Head of caudate nucleus (tissue), 42 donors: ENCODE data around the gene IQSEC1.

Experiments used
- DNase-seq, 42 donors: peaks; one replicate each; pipeline versions ENCODE4 v3.0.0 to v3.0.0-alpha.2; 2020 to 2021; ENCODE audit warnings: mixed read lengths in 7 of 42
- intact Hi-C: fragments of 100-400 bp; cut with DNase I; formaldehyde crosslinking; loops from one replicate; pipeline ENCODE4 v1.15.0; 2022

IQSEC1 gene

DNA sequence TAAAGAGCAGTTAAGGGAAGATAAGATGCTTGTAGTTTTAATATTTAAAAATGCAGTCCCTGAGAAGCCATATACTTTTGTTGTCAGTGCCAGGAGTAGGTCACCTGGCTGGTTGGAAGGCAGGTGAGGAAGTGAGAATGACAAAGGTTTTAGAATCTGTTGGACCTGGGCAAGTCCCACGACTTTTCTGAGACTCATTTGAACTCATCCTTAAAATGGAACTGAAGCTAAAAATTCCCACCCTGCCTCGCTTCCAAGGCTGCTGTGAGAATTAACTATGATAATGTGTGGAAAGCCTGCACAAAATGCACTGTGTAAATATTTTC lies 77.1 kb downstream of the IQSEC1 start:
- intact Hi-C loops = no loop called here
- no peak for DNase-seq

DNA sequence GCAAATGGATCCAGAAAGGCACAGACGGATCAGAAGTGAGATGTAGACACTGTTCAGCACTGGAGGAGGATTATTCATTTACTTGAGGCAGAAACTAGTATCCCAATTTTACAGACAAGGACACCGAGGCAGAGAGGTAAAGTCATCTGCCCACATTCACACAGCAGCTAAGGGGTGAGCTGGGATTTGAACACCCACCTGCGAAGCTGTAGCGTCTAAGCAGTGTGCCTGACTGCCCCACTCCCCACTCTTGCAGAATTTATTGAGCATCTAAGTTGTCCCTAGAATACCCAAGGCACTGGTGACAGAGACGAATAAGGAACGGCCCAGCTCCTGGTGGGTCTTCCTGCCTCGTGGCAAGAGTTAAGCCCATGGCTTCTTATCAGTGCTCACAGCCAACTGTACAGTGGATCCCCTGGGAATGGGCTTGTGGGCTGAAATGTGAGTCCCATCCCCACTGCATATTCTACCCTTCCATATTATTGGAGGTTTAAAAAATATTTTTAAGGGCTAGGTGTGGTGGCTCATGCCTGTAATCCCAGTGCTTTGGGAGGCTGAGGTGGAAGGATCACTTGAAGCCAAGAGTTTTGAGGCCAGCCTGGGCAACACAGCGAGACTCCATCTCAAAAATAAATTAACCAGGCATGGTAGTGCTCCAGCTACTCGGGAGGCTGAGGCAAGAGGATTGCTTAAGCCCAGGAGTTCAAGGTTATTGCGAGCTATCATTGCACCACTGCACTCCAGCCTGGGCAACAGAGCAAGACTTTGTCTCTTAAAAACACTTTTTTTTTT lies 77.6 kb downstream of the IQSEC1 start:
- intact Hi-C loops = no loop called here
- no peak for DNase-seq

DNA sequence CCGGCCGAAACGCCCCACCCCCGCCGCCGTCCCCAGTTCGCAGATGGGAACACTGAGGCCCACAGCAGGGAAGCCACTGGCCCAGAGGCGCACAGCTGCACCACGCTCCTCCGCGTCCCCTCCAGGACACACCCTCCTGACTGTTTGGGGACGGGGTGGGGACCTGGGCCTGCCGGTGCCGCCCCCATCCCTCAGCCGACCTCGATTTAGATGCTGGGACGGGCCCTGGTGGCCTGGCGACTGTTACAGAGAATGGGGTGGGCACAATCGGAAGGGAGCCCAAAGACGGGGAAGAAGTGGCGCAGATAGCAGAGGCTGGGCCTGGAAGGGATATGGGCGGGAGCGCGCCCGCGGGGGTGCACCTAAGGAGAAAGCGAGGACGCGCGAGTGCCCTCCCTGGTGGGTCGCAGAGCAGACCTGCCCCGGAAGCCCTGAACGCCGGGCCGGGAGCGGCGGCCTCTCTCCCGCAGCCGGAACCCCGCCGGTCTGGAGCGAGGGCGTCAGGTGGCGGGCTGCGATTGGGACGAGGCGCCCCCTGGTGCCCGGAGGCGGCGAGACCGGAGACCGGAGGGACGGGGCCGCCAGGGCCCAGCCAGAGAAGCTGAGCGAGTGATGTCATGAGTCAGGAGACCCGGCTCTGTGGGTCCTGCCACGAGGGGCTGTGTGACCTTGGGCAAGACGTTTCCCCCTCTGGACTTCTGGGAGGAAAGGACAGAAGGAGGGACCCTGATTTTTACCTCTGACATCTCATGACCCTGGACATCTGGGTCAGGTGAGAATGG lies 78.4 kb downstream of the IQSEC1 start:
- intact Hi-C loops = no loop called here
- peak; percentile 58 to 94 (median 88) for DNase-seq

DNA sequence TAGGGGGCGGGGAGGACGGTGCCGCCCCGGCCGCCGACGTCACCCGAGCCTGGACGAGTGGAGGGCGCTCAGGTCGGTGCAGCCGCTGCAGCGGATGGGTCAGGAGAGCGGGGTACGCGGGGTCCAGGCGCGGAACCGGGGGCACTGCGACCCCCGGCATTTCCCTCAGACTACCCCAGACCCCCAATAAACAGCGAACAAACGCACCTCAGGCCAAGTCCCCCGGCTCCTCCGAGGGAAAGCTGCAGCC lies 78.9 kb downstream of the IQSEC1 start:
- intact Hi-C loops = no loop called here
- DNase-seq = peak in 18 of 42 donors; percentile 28 to 68 (median 49)

DNA sequence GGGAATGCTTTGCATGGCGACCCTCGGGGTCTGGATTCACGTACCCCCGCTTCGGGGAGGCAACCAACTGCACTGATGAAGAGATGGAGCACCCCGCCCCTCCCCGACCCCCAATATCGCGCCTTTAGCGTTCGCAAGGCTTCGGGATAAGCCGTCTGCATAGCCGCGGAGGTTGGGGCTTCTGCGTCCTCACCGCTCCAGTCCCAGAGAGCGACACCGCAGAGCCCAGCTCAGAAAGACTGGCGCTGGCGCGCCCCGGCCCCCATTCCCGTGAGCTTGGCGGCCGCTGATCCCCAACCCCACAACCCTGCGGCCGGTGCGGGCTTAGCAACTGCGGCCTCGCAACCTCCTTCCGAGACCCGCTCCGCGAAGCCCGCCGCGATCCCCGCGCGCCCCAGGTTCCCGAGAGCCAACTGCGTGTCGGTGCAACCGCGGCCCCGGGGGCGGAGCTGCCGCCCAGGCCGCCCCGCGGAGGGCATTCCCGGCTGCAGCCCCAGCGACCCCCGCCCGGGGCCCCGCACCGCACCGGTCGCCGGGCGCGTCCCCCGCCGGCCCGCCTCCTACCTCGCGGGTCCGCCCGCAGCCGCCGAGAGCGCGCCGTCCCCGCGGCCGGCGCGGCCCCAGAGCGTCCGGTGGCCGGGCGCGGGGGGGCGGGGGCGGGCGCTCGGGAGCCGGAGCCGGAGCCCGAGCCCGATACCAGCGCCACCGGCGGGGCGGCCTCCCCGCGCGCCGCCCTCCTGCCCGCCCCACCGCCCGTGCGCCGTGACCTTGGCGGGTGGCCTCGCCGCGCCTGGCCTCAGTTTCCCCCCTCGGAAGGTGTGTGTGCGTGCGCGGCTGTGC lies 79.5 kb downstream of the IQSEC1 start:
- intact Hi-C loops = no loop called here

DNA sequence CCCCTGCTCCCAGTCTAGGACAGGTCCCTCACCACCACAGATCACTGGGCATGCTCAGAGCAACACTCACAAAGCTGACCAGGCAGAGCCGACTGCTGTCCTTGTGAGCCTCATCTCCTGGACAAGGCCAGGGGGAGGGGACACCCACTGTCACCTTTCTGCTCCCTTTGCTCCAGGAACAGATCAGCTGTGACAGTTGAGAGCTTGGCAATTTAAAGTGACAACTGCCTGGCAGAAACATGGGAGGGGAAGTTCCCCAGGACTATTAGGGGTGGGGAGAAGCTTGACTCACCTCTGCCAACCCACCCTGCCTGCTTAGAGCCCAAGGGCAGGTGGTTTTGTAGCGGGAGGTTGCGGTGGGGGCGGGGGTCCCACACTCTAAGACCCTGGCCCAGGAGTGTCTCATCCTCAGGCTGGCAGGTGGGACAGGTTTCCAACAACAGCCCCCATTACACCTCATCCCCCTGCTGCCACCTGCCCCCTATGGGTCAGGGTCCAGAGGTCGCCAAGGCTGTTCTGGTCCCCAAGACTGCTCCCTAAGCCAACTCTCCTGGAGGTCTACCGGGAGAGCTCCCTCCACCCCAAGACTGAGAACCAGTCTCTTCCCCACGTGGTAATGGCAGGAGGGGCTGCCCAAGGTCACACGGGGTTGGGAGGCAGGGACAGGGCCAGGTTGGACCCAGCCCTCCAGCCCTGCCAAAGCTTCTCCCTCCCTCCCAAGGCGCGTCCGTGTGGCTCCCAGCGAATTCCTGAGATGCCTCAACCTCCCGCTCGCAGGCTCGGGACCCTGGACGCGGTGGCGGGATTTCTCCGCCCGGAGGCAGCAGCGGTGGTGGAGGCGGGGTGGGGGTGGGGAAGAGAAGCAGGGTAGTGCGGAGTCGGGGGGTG lies 80.4 kb downstream of the IQSEC1 start:
- peak in 6 of 42 donors; percentile 28 to 54 (median 40) for DNase-seq

More for the DNA sequence above, 79.5 kb downstream of the IQSEC1 start:
- DNase-seq = peak in 17 of 42 donors; percentile 23 to 65 (median 38)

DNA sequence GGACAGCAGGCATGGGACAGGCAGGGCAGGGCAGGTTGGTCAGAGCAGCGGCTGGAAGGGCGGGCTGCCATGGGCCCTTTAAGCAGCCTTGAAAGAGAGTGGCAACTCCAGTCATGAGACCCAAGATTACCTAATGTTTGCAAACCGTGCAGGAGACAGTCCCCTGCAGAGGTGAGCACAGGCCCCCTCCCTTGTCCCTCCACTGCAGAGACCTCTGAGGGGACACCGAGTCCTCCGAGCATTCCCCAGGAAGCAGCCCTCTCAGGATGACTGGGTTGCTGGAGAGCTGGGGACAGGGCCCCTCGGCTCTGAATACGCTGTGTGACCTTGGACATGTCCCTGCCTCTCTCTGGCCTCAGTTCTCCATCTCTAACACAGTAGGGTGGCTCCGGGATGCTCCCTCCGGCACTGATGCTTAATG lies 81.4 kb downstream of the IQSEC1 start:
- DNase-seq = no peak
- intact Hi-C loops = no loop called here

More for the DNA sequence above, 80.4 kb downstream of the IQSEC1 start:
- intact Hi-C loops = no loop called here

DNA sequence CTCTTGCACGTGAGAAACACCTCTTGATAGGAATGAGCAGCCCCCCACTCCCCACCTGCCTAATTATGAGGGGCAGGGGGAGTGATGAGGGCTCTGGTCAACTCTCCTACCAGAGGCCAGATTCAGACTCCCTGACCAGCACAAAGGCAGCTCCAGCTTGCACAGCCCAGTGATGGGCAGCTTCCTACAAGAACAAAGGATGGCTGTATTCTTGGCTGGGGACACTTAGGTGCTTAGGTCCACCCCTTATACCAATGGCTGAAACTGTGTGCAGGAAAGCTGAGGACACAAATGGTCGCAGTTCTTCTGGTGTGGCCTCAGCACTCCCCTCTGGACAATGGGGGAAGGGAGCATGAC lies 81.8 kb downstream of the IQSEC1 start:
- no peak for DNase-seq
- intact Hi-C loops = no loop called here

DNA sequence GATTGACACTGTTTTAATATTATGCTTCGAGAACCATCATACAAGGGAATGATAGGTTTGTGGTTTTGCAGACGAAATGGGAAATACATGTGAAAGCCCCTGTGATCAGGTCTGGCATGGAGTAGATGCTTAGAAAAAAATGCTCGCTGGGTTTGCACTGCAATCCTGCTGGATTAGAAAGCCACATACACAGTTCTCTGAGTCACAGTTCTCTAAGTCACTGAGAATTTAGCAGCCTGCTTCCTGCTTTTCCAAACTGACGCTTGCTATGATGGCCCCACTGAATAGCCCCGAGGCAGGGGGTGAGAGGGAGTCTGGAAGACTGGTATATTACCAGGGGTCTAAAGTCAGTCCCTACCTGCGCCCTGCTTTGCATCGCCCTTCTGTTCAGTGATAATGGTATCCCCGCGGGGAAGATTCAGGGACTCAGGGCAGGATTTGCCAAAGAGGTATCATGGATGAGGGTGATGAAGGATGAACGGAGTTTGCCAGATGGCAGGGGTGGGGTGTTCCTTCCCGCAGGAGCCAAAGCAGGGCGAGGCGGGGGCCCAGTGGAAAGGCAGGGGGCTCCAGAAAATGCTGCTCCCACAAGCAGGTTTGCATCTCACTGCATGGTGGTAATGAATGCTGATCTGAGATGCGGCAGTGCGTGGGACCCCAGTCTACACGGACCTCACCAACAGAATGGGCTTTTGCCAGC lies 82.3 kb downstream of the IQSEC1 start:
- DNase-seq = no peak
- intact Hi-C loops = no loop called here

DNA sequence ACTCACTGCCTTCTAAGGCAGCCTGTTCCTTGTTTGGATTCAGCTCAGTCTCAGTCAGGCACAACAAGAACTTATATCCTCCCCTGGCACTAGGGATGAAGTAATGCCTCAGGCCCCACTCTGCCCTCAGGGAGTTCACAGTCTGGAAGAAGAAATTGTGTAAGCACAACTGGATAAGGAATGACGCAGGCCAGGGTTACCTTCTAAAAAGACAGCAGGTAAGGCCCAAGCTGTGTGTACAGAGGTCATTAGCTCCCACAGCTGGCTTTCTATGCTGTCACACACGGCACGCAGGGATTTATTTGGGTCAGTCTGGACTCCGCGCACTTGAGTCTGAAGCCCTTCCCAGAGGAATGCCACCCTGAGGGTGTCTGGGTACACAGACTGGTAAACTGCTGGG lies 82.9 kb downstream of the IQSEC1 start:
- DNase-seq = no peak
- intact Hi-C loops = no loop called here

DNA sequence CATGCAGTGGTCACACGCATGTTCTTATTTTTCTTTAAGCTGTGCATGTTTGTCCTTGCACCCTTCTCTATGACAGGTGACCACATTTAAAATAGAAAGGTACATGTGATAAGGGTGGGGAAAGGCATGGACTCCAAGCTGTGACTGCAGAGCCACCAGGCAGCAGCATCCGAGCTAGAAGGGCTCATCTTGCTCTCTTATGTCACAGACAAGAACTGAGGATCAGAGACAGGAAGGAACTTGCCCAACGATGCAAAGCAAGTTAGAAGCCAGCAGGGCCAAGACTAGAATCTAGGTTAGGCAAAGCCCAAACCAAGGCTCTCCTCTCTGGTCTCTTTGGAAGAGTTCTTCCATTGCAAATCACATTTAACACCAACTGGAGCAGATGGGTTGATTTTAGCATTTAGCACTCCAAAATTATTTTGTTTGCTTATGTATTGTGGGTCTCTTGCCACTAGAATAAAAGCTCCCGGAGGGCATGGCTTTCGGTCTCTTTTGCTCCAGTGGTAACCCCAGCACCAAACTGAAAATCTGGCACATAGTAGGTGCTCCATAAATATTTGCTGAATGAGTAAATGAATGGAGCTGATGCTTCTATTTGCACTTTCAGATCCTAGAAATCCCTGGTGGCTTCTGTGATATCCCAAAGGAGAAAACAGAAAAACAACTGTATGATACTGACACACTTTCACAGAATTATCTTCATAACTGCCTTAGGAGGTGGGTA lies 84.3 kb downstream of the IQSEC1 start:
- no peak for DNase-seq
- intact Hi-C loops = loop anchor here (5.0 kb wide), 1 partner anchor 87 kb away; no protein-coding TSS in a partner anchor

DNA sequence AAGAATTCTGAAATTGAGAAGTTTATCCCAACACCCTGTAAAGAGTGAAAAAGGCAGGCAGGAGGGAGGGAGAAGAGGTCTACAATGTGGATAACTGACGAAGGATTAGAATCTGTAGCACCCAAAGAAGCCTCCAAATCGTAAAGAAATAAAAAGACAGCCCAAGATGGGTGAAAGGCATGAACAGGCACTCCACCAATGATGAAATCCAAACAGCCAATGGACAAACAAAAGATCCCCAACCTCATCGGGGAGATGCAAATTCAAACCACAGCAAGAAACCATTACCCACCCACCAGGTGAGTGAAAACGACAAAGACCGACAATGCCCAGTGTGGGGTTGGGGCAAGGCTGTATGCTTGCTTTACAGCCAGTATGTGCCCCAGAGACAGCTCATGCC lies 85.6 kb downstream of the IQSEC1 start:
- no peak for DNase-seq
- intact Hi-C loops = loop anchor here (5.0 kb wide), 1 partner anchor 85 kb away; no protein-coding TSS in a partner anchor

DNA sequence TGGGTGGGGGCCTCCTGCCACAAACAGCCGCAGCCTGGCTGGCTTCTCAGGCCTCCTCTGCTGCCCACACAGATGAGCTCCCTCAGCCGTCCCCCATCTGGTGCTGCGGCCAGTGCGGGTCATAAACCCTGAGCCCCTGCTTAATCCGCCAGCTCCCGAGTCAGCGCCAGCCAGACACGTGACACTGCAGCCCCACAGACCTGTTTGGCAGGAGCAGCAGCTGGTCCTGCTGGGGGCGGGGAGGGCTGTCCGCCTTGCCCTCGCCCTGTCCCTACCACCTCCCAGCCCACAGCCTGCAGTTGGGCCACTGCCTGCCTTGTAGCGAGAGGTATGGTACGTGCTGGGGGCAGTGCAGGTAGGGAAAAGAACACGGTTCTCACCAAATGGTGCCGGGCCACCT lies 86.2 kb downstream of the IQSEC1 start:
- intact Hi-C loops = loop anchor here (5.0 kb wide), 1 partner anchor 85 kb away; no protein-coding TSS in a partner anchor

DNA sequence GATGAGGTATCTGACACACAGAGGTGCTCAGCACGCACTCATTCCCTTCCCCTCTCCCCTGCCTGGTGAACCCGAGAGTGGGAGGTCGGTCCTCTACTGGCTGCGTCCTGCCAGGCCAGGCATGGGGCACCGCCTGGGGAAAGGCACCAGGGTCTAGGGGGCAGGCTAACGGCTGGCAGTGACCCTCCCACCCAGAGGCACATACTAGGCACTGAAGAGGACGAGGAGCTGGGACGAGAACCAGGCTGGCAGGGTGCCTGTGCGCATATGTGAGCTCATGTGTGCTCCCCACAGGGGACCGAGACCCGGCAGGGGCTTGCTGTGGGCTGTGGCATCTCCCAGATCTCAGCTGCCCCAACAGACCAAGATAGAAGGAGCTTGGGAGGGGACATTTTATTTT lies 86.7 kb downstream of the IQSEC1 start:
- intact Hi-C loops = loop anchor here (5.0 kb wide), 1 partner anchor 84 kb away; no protein-coding TSS in a partner anchor
- DNase-seq = no peak

More for the DNA sequence above, 86.2 kb downstream of the IQSEC1 start:
- peak in 1 of 42 donors; percentile 36 for DNase-seq

DNA sequence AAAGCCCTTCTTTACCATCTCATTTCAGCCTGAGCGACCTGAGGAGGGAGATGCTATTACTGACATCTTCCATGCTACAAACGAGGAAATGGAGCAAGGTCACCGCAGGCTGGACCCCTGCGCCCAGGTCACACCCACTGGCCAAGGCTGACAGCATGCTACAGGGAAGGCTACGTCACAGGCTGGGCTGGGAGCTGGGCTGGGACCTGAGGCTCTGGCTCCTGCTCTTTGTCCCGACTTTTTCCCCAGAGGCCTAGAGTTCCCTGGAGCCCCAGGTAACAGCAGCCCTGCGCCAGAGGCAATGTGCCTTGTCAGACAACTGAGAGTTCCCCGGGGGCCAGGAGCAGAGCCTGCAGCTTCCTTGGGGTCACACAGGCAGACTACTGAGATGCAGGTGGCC lies 87.2 kb downstream of the IQSEC1 start:
- no peak for DNase-seq
- intact Hi-C loops = loop anchor here (5.0 kb wide), 1 partner anchor 84 kb away; no protein-coding TSS in a partner anchor

DNA sequence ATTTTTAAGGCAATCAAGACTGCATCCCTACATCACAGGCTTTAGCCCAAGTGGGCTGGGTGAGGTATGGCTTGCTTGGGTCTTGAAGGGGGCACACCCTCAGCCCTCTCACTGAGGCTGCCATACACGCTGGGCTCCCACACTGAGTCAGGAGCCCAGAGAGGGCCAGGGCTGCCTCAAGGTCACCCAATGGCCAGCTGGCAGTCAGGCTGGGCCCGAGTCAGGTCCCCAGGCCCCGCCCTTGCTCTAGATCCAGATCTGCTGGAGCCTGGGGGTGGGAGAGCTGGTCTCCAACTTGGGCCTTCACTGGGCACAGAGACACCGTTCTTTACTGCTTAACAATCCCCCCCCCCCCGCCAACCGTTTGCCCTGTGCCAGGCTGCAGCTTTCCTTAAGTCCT lies 88.1 kb downstream of the IQSEC1 start:
- intact Hi-C loops = loop anchor here (5.0 kb wide), 1 partner anchor 83 kb away; no protein-coding TSS in a partner anchor
- no peak for DNase-seq
